HG02759 (cell line): ENCODE results near the gene ADAMTSL3.

Experiments used
- ATAC-seq: cut with Tn5 transposase; IDR thresholded peaks from one replicate; pipeline ENCODE4 v1.9.1; 2021; ENCODE audit warnings: mild to moderate bottlenecking, moderate library complexity; ENCODE audit not compliant: unreplicated experiment

Gene ADAMTSL3

GRCh38 chr15:83653639-83654378, at the start of gene ADAMTSL3:
ADAMTSL3 (plus strand) TSS chr15:83654123; CDS start chr15:83655762, 1,639 bp downstream.
- ATAC-seq = no peak

DNA sequence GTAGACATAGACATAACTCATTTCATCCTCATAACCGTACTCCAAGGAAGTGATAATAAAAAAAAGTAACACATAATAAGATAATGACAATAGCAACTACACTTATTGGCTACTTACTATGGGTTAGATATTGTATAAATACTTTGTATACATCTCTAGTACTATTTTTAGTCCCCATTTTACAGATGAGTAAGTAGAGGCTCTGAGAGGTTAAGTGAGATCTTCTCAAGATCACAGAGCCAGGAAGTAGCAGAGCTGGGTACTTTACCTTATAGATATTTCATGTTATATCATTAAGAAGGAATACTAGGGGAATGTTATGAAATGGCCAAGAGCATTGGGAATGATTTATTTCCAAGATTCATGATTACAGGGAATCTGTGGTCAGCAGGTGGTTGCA, 49.4 kb upstream of the ADAMTSL3 start:
- ATAC-seq = no peak

DNA sequence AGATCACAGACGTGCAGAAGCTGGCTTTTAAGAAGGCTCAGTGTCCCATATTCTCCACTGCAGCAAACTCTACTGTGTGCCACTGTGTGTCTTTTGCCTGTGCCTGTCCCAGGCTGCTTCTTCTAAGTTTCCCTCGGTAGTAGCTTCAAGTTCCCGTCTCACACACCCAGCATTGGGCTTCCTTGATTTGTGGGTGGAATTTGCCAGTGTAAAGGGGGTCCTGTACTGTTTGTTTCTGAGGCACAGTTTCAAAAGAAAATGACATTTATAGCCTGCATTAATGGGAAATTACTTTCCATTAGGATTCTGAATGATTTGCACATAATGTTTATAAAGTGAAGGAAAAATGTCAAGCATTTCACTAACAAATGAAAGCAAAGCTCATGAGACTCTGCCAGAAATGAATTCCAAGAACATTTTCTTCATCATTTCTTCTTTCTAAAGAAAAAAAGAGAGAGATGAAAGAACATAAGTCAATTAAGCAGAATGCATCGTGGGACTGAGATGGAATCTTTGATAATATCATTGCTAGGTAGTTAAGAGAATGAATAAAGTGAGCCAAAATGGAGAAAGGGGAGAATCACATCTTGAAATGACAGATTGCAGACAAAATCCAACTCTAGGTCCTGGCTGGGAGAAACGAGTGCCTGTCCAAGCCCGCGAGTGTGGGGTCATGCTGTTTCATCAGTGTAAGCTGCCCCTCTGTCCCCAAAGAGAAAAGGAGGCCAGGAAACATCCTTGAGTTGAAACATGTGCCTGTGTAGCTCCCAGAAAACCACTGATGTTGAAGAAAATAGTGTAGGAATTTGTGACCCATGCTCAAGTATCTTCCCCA, 48.6 kb upstream of the ADAMTSL3 start:
- no peak for ATAC-seq

GRCh38 chr15:83610132-83610531, 43.8 kb upstream of the ADAMTSL3 start:
- no peak for ATAC-seq

- ATAC-seq = no peak
Observed at GRCh38 chr15:83610901-83611685, 42.8 kb upstream of the ADAMTSL3 start.

GRCh38 chr15:83612226-83612625, 41.7 kb upstream of the ADAMTSL3 start:
- ATAC-seq = no peak

DNA sequence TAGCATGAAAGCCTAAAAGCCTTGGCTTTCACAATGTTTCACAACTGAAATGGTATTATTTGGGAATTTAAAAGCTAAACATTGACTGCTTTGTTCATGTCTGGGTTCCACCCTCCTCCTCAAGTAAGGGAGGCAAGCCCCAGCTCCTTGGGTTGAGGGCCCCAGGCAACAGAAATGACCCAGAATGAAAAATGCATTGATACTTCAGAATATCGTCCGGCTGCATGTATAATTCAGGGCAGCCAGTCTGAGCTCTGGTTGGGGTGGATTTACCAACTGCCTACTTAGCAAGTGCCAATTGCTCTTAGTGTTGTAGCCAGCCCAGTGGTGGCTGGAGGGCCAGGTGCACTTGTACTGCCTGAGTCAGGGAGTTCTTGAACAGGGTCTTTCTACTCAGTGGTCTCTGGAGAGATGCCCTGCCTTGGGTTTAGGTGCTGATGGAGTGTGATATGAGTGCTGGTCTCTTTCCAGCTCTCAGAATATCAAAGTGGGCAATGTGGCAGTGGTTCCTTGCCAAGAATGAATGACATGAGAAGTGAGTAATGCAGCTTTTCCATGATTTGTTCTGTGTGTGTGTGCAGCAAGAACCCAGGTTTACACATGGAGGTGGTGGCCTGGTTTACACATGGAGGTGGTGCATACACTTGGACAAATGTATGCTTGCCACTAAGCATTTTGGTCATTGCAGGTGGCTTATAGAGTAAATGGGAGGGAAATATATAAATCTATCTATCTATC, 40.9 kb upstream of the ADAMTSL3 start:
- ATAC-seq = no peak

DNA sequence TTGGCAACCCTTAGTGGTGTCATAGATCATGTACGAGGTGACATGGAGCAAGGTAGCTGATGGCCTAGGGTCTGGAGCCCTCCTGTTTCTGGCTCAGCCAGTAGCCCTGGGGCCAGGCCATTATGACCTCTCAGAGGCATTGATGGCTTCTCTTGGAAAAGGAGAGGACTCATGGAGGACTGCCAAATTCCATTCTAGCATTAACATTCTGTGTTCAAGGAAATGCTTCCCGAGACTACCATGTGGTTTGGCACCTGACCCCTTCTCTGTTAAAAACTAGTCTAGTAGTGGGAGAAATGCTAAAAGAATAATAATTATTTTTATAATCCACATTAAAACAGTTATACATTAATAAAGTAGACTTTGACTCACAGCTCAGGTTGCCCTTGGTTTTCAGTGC, 40.2 kb upstream of the ADAMTSL3 start:
- ATAC-seq = no peak

DNA sequence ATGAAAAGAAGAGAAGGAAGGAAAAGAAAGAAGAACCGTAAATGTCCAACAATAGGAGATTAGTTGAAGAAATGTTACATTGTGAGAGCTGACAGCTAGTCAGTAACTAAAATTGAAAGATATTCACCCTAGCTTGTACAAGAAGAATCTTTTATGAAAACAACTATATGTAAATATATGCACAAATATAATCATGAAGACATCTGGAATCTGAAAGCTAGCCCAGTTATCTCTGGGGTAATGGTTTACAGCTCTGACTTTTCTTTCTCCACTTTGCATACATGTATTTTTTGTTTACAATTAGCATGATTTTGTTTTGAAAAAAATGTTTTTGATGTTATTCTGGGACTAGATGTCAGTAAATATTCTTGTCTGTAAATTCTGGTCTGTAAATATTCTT, 37.1 kb upstream of the ADAMTSL3 start:
- no peak for ATAC-seq

DNA sequence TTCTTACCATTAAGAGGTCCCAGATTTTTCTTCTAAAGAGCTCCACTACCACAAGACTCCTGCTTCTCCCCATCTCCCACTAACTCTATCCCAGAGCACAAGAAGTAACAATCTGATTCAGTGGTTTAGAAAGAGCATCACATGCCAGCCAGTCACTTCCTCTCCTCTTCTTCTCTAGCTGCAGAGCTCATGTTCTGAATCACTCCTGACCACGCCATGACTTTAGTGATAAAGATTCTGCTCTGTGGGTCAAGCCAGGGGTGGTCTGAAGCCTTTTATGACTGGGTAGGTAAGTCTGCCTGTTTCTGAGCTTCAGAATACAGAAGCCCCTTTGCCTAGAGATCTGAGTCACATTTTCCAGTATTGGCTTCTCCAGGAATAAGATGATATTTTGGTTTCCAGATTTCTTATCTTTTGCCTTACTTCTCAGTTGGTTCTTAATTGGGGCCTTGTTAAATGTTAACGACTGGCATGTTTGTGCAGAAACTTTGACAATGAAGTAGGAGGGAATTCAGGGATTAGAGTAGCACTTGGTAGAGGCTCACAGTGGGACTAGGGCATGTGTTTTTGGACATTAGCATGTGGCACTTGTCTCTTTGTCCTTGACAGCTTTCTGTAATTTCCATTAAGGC, 27.6 kb upstream of the ADAMTSL3 start:
- ATAC-seq = no peak

DNA sequence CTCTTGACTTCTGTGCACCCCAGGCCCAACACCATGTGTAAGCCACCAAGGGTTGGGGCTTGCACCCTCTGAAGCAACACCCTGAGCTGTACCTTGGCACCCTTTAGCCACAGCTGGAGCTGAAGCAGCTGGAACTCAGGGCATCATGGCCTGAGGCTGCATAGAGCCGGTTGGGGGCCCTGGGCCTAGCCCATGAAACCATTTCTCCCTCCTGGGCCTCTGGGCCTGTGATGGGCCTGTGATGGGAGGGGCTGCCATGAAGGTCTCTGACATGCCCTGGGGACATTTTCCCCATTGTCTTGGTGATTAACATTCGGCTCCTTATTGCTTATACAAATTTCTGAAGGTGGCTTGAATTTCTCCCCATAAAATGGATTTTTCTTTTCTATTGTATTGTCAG, 22.4 kb upstream of the ADAMTSL3 start:
- ATAC-seq = no peak

DNA sequence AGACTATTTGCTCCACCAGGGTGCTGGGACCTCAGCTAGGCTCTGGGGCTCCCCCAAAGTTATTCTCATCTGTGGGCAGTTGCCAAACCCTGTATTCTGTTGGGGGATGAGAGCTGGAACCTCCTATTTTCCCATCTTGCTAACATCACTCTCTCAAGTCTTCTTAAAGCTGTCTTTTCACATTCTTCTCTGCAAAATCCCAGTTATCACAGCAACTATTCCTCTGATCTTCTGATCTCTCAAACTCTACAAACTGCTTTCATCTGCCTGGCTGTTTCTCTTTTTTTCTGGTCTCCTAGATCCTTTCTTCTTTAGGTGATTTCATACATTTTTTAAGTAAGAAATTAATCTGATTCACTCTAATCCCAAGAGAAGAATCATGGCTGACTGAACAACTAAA, 10.7 kb upstream of the ADAMTSL3 start:
- ATAC-seq = no peak

GRCh38 chr15:83644439-83644838, 9.5 kb upstream of the ADAMTSL3 start:
- ATAC-seq = no peak

DNA sequence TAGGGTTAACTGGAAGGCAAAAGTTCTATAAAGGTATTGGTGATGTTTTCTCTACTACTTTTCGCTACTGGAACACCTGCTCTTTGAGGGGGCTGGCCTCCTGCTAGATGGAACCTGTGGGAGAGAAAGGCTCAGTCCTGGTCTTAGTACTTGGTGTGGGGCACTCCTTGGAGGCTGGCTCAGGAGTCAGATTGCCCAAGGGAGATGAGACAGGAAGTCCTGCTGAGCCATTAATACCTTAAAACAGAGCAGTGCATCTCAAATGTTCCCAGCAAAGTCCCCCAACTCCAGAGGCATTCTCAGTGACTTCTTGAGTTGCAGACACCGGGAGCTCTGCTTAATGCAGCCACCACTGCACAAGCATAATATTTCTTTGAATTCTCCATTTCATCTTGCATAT, 3.1 kb upstream of the ADAMTSL3 start:
- no peak for ATAC-seq

- no peak for ATAC-seq
Observed at GRCh38 chr15:83651541-83651940, 2.4 kb upstream of the ADAMTSL3 start.

GRCh38 chr15:83652626-83653204, 1.2 kb upstream of the ADAMTSL3 start:
- no peak for ATAC-seq

- ATAC-seq = no peak
Observed at GRCh38 chr15:83653288-83653638, 660 bp upstream of the ADAMTSL3 start.

DNA sequence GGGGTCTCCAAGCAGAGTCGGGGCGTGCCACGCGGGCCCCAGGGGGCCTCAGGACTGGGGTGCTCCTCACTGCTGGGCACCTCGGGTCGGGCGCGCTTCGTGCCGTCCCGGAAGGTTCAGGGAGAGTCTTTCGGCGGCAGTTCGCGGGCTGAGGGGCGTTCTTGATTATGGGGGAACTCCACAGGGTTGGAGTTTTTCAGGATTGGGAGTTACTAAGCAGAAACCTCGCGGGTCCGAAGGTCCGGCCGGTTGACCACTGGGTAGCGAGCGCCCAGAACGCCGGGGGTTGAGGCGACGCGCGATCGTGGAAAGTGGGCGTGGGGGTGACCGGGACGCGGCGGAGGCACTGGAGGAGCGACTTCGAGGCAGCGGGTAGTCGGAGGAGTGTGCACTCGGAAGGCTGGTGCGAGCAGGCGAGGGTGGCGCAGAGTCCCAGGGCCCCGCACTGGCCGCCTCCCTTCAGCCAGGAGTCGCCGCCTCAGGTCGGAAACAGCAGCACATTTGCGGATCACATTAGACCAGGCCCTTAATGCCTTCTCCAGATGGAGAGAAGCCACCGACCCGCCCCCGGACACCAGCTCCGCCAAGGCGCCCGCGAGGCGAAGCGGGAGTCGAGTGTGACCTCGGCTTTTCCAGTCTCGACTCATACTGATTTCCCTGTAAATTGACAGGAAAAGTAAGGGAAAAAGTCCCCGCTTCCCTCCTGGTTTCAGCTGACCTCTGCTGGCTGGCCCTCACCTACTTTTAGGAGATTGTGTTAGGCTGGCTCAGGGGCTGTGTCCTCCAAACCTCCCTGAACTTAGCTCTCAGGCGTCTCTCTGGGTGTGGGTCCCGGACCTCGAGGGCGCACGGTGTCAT, 685 bp downstream of the ADAMTSL3 start:
- no peak for ATAC-seq

DNA sequence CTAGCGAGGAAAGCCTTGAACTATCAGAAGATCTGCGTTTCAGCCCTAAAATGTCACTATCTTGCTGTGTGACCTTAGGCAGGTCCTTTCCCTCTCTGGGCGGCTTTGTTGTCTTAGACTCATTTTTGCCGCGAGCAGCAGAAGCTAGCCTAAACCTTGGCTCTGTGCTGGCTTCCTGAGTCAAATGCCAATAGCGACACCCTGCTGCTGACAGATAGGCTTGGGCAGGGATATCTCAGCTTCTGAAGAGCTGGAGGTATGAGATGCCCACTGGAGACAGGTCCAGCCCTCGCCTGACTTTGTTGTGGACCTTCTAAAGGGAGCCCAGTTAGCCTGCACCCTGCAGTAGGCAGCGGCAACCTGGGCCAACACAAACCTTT, 1.3 kb downstream of the ADAMTSL3 start:
- no peak for ATAC-seq
